Keratinocyte (primary cell): ENCODE data around the gene TMEM135. TPM values are rescaled to one million over a fixed set of nuclear protein-coding genes. Genes with fewer than 3 reads are reported as not detected.

Source experiments
- DNase-seq: peaks from one replicate; pipeline ENCODE4 v3.0.0-alpha.2; 2011; ENCODE audit warnings: low read depth, missing footprints, low spot score
- FAIRE-seq: peaks from 2 replicates; lab custom pipeline; 2011; peaks lifted over from hg19 to GRCh38; lab: Jason Lieb, UNC
- H2AFZ ChIP-seq: 2 replicates; pipeline ENCODE4 v1.6.0; 2012; ENCODE audit warnings: low read length, control low read depth, inconsistent platforms; ENCODE audit not compliant: control insufficient read depth
- H3K27ac ChIP-seq: 2 replicates; pipeline ENCODE4 v1.5.1; 2011; ENCODE audit warnings: low read length; ENCODE audit not compliant: control insufficient read depth, insufficient read depth
- H3K27me3 ChIP-seq: 3 replicates; pipeline ENCODE4 v1.6.0; 2011; ENCODE audit warnings: low read length; ENCODE audit not compliant: control insufficient read depth, insufficient read depth; ENCODE audit errors: extremely low read depth
- H3K36me3 ChIP-seq, 2 experiments: 2 replicates in 1 of 2; 3 replicates in 1 of 2; pipeline ENCODE4 v1.5.1; 2011; ENCODE audit warnings: low read length in 2 of 2, mild to moderate bottlenecking in 1 of 2; ENCODE audit not compliant: control insufficient read depth in 2 of 2, insufficient read depth in 2 of 2; ENCODE audit errors: extremely low read depth in 1 of 2
- H3K4me1 ChIP-seq: 3 replicates; pipeline ENCODE4 v1.5.1; 2011; ENCODE audit warnings: low read length; ENCODE audit not compliant: control insufficient read depth, insufficient read depth; ENCODE audit errors: extremely low read depth
- H3K4me2 ChIP-seq: 3 replicates; pipeline ENCODE4 v1.6.0; 2011; ENCODE audit warnings: low read depth, low read length; ENCODE audit not compliant: control insufficient read depth, insufficient read depth; ENCODE audit errors: extremely low read depth
- H3K4me3 ChIP-seq, 3 experiments: fragments of 200-600 bp in 1 of 3; sonication (generic) in 1 of 3; 2 replicates in 2 of 3; 3 replicates in 1 of 3; pipeline ENCODE4 v1.5.1; 2011 to 2016; ENCODE audit warnings: low read length in 3 of 3, mild to moderate bottlenecking in 3 of 3, control low read depth in 2 of 3, inconsistent platforms in 1 of 3, low read depth in 1 of 3, mixed read lengths in 1 of 3, mixed run types in 1 of 3, moderate library complexity in 1 of 3; ENCODE audit not compliant: control insufficient read depth in 2 of 3, insufficient read depth in 2 of 3; ENCODE audit errors: extremely low read depth in 1 of 3
- H3K79me2 ChIP-seq: 2 replicates; pipeline ENCODE4 v1.6.0; 2012; ENCODE audit warnings: low read length; ENCODE audit not compliant: control insufficient read depth, insufficient read depth
- H3K9ac ChIP-seq: 3 replicates; pipeline ENCODE4 v1.6.0; 2011; ENCODE audit warnings: low read length; ENCODE audit not compliant: control insufficient read depth, insufficient read depth; ENCODE audit errors: extremely low read depth
- H3K9me1 ChIP-seq: 3 replicates; pipeline ENCODE4 v1.6.0; 2011; ENCODE audit warnings: low read length; ENCODE audit not compliant: control insufficient read depth, insufficient read depth; ENCODE audit errors: extremely low read depth
- H3K9me3 ChIP-seq: 2 replicates; pipeline ENCODE4 v1.5.1; 2012; ENCODE audit warnings: low read depth, low read length; ENCODE audit not compliant: control insufficient read depth
- H4K20me1 ChIP-seq: 3 replicates; pipeline ENCODE4 v1.6.0; 2011; ENCODE audit warnings: low read length; ENCODE audit not compliant: control insufficient read depth, insufficient read depth; ENCODE audit errors: extremely low read depth
- CTCF ChIP-seq, 3 experiments: IDR thresholded peaks in 1 of 3; conservative IDR thresholded peaks in 1 of 3; optimal IDR thresholded peaks in 1 of 3; 2 replicates in 2 of 3; 3 replicates in 1 of 3; pipeline versions ENCODE3 to v1.5.1; 2011; ENCODE audit warnings: low read length in 3 of 3, mild to moderate bottlenecking in 3 of 3, moderate library complexity in 2 of 3, control low read depth in 1 of 3, inconsistent platforms in 1 of 3; ENCODE audit not compliant: insufficient read depth in 2 of 3; ENCODE audit errors: extremely low read depth in 1 of 3
- EZH2 ChIP-seq: IDR thresholded peaks from one replicate; pipeline ENCODE4 v1.6.1; 2012; ENCODE audit warnings: inconsistent platforms, mild to moderate bottlenecking, low read length, moderate library complexity
- dilution Hi-C: fragments of 300-500 bp; cut with MboI; formaldehyde crosslinking; loops from one replicate; pipeline ENCODE4 v1.7.0; 2020; ENCODE audit warnings: low sequenced_read_pairs; ENCODE audit not compliant: extremely low pct_ligation_motif_present
- polyA plus RNA-seq, 5 experiments: library from polyadenylated mRNA; depleted of rRNA in 3 of 5; stranded (reverse) in 3 of 5; stranded (forward) in 1 of 5; unstranded in 1 of 5; fragments of >200 nt; gene quantifications; 1 replicate in 1 of 5; 2 replicates in 3 of 5; 3 replicates in 1 of 5; pipeline versions ENCODE4 v1.2.1 to v1.2.3, GENCODE V29; 2011 to 2012; ENCODE audit warnings: missing spikeins in 2 of 5, low read depth in 1 of 5, low replicate concordance in 1 of 5

Gene TMEM135
- polyA plus RNA-seq, 1 donor (not counting 4 experiments of a cell fraction or from before 2014, with no cell fraction given): 15.0 TPM

- no peaks in the 10 kb centered on the region for H3K27me3 ChIP-seq
- no peak for DNase-seq
- no peak overlapping the region for H2AFZ ChIP-seq
- H3K27ac ChIP-seq: no peak overlapping the region
- no peaks in the 10 kb centered on the region for H3K4me1 ChIP-seq
- FAIRE-seq: no peak
- H3K79me2 ChIP-seq: no peaks in the 10 kb centered on the region
- TF ChIP-seq EZH2: no peak
- TF ChIP-seq CTCF (optimal IDR thresholded peaks at IDR 0.05 in 1 of 3, IDR thresholded peaks at IDR 0.05 in 1 of 3, conservative IDR thresholded peaks at IDR 0.05 in 1 of 3; ENCODE audit: extremely low read depth in 1 of 3, insufficient read depth in 2 of 3, low read length in 3 of 3): no peak
- H3K4me2 ChIP-seq: no peak overlapping the region
- no peaks in the 10 kb centered on the region for H3K9me3 ChIP-seq
- H4K20me1 ChIP-seq: no peaks in the 10 kb centered on the region
- no peak overlapping the region for H3K4me3 ChIP-seq
- H3K9ac ChIP-seq: no peak overlapping the region
- no peaks in the 10 kb centered on the region for H3K36me3 ChIP-seq
- dilution Hi-C loops: no loop called here
- H3K9me1 ChIP-seq: no peaks in the 10 kb centered on the region
Observed at GRCh38 chr11:87258171-87258833, 220.6 kb downstream of the TMEM135 start.

- no peak overlapping the region for H3K9ac ChIP-seq
- no peak overlapping the region for H3K4me3 ChIP-seq
- H3K36me3 ChIP-seq: no peaks in the 10 kb centered on the region
- H3K79me2 ChIP-seq: no peaks in the 10 kb centered on the region
- no peaks in the 10 kb centered on the region for H4K20me1 ChIP-seq
- no peak overlapping the region for H2AFZ ChIP-seq
- no peak for TF ChIP-seq CTCF (optimal IDR thresholded peaks at IDR 0.05 in 1 of 3, IDR thresholded peaks at IDR 0.05 in 1 of 3, conservative IDR thresholded peaks at IDR 0.05 in 1 of 3; ENCODE audit: extremely low read depth in 1 of 3, insufficient read depth in 2 of 3, low read length in 3 of 3)
- TF ChIP-seq EZH2: no peak
- no peaks in the 10 kb centered on the region for H3K9me3 ChIP-seq
- DNase-seq: no peak
- dilution Hi-C loops: no loop called here
- no peak overlapping the region for H3K4me2 ChIP-seq
- H3K4me1 ChIP-seq: no peaks in the 10 kb centered on the region
- no peaks in the 10 kb centered on the region for H3K27me3 ChIP-seq
- H3K27ac ChIP-seq: no peak overlapping the region
- no peaks in the 10 kb centered on the region for H3K9me1 ChIP-seq
- FAIRE-seq: no peak
Observed at GRCh38 chr11:87259736-87260135, 222.0 kb downstream of the TMEM135 start.
